HUES48 (cell line): Measurements from ENCODE around the gene OR11L1.

Experiments used
- H3K27ac ChIP-seq: one replicate; pipeline ENCODE4 v1.7.0; 2013; ENCODE audit warnings: low read depth, low read length, inconsistent platforms
- H3K27me3 ChIP-seq: 2 replicates; pipeline ENCODE4 v1.6.1; 2013; ENCODE audit warnings: mild to moderate bottlenecking, low read length; ENCODE audit not compliant: control insufficient read depth, insufficient read depth
- H3K36me3 ChIP-seq: 2 replicates; pipeline ENCODE4 v1.6.1; 2013; ENCODE audit warnings: low read length; ENCODE audit not compliant: control insufficient read depth, insufficient read depth
- H3K4me1 ChIP-seq: 2 replicates; pipeline ENCODE4 v1.6.1; 2013; ENCODE audit warnings: mild to moderate bottlenecking, low read length; ENCODE audit not compliant: control insufficient read depth, insufficient read depth
- H3K4me3 ChIP-seq: 2 replicates; pipeline ENCODE4 v1.5.1; 2013; ENCODE audit warnings: mild to moderate bottlenecking, low read depth, low read length
- H3K9ac ChIP-seq: 2 replicates; pipeline ENCODE4 v1.6.1; 2013; ENCODE audit warnings: mild to moderate bottlenecking, low read depth, low read length, moderate library complexity
- H3K9me3 ChIP-seq: 2 replicates; pipeline ENCODE4 v1.6.1; 2013; ENCODE audit warnings: low read length; ENCODE audit not compliant: control insufficient read depth, insufficient read depth

The OR11L1 gene

DNA sequence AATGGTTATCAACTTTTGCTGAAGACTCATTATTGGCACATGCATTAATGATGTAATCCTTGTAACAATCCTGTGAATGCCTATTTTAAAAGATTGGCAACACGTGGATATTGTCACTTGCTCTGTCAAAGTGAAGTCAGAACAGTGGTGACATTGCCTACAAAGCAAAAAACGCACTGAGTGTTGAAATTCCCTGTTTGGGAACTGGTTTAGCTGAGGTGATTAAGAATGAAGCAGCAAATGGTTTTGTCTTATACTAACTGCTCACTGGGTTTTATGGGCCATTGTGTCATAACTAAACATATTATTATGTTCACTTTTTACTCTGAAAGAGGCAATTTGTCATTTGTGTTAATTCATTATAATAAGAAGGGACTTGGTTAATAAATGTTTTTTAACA is 29.1 kb downstream of the OR11L1 start:
- no peak overlapping the region for H3K9ac ChIP-seq
- no peaks in the 10 kb centered on the region for H3K36me3 ChIP-seq
- no peaks in the 10 kb centered on the region for H3K4me1 ChIP-seq
- H3K9me3 ChIP-seq: peaks cover 13% of the 10 kb centered on the region
- H3K27me3 ChIP-seq: no peaks in the 10 kb centered on the region
- no peak overlapping the region for H3K27ac ChIP-seq
- no peak overlapping the region for H3K4me3 ChIP-seq

GRCh38 chr1:247797518-247797917 is 44.2 kb downstream of the OR11L1 start:
- Histone ChIP-seq H3K36me3 (no peaks in the 10 kb centered on the region), H3K4me1 (no peaks in the 10 kb centered on the region)

More at GRCh38 chr1:247797518-247797917, 44.2 kb downstream of the OR11L1 start:
- H3K27me3 ChIP-seq: no peaks in the 10 kb centered on the region
- no peak overlapping the region for H3K27ac ChIP-seq
- H3K9me3 ChIP-seq: peaks cover 61% of the 10 kb centered on the region
- no peak overlapping the region for H3K4me3 ChIP-seq
- H3K9ac ChIP-seq: no peak overlapping the region
